ENCODE measurements around the gene ADH5.

DNA sequence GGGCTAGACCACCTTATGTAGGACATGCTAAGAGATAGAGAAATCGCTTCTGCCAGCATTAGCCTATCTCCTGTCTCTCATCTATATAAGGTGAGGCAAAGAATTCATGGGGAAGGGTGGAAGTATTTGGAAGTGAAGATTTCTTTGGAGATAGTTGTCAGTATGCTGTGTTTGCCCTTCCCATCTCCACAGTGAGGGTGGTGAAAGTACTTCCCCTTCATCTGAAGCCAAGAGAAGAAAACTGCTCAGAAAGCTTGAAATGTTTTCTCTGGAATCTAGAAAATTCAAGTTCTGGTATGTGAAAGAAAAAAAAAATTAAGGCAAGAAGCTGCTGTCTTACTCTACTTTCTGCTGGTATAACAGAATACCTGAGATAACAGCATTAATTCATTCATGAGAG lies 12.3 kb upstream of the ADH5 start:
- TF ChIP-seq FOXP2 (optimal IDR thresholded peaks at IDR 0.05; ENCODE audit: borderline replicate concordance, extremely low read depth, extremely low read length, insufficient read depth) (no peak), POLR2AphosphoS5 (IDR thresholded peaks at IDR 0.05; ENCODE audit: low read depth, low read length) (no peak), TAF1 (IDR thresholded peaks at IDR 0.05; ENCODE audit: borderline replicate concordance, insufficient read depth, low read length) (no peak), SIN3A (IDR thresholded peaks at IDR 0.05; ENCODE audit: borderline replicate concordance, insufficient read depth, low read length) (no peak)
- TF ChIP-seq, protein P1, sequence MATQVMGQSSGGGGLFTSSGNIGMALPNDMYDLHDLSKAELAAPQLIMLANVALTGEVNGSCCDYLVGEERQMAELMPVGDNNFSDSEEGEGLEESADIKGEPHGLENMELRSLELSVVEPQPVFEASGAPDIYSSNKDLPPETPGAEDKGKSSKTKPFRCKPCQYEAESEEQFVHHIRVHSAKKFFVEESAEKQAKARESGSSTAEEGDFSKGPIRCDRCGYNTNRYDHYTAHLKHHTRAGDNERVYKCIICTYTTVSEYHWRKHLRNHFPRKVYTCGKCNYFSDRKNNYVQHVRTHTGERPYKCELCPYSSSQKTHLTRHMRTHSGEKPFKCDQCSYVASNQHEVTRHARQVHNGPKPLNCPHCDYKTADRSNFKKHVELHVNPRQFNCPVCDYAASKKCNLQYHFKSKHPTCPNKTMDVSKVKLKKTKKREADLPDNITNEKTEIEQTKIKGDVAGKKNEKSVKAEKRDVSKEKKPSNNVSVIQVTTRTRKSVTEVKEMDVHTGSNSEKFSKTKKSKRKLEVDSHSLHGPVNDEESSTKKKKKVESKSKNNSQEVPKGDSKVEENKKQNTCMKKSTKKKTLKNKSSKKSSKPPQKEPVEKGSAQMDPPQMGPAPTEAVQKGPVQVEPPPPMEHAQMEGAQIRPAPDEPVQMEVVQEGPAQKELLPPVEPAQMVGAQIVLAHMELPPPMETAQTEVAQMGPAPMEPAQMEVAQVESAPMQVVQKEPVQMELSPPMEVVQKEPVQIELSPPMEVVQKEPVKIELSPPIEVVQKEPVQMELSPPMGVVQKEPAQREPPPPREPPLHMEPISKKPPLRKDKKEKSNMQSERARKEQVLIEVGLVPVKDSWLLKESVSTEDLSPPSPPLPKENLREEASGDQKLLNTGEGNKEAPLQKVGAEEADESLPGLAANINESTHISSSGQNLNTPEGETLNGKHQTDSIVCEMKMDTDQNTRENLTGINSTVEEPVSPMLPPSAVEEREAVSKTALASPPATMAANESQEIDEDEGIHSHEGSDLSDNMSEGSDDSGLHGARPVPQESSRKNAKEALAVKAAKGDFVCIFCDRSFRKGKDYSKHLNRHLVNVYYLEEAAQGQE (IDR thresholded peaks at IDR 0.05; ENCODE audit: insufficient read depth in 1 of 2, low read depth in 2 of 2, low read length in 2 of 2): no peak
